Hematopoietic multipotent progenitor cell treated with erythropoietin and hydrocortisone succinate and interleukin-3 and kit ligand, for 4 days (in vitro differentiated cells): ENCODE measurements around the gene COL27A1.
"Not testable (repeated sequence)": the region's sequence is repeated elsewhere in the genome, so short reads cannot be mapped to it uniquely, and the experiment has no call there.

Source experiments
- DNase-seq: peaks from one replicate; pipeline ENCODE4 v3.0.0-alpha.2; 2015

The COL27A1 gene

GRCh38 chr9:114123031-114123977 is 32.0 kb upstream of the COL27A1 start:
- no peak for DNase-seq

- DNase-seq = no peak
Observed at GRCh38 chr9:114124138-114124537, 31.2 kb upstream of the COL27A1 start.

- DNase-seq = no peak
Observed at GRCh38 chr9:114124666-114125475, 30.5 kb upstream of the COL27A1 start.

GRCh38 chr9:114125476-114126013 is 29.8 kb upstream of the COL27A1 start:
- DNase-seq = no peak

- DNase-seq = no peak
Observed at GRCh38 chr9:114126247-114127060, 28.9 kb upstream of the COL27A1 start.

GRCh38 chr9:114128759-114129158 is 26.6 kb upstream of the COL27A1 start:
- DNase-seq = not testable (repeated sequence)

- DNase-seq = no peak
Observed at GRCh38 chr9:114130141-114130540, 25.2 kb upstream of the COL27A1 start.

GRCh38 chr9:114130624-114131277 is 24.6 kb upstream of the COL27A1 start:
- DNase-seq = no peak

GRCh38 chr9:114131808-114132549 is 23.4 kb upstream of the COL27A1 start:
- no peak for DNase-seq

- DNase-seq = no peak
Observed at GRCh38 chr9:114132550-114132918, 22.8 kb upstream of the COL27A1 start.

- no peak for DNase-seq
Observed at GRCh38 chr9:114134827-114135396, 20.4 kb upstream of the COL27A1 start.

GRCh38 chr9:114137831-114138230 is 17.5 kb upstream of the COL27A1 start:
- DNase-seq = no peak

GRCh38 chr9:114138552-114138971 is 16.8 kb upstream of the COL27A1 start:
- DNase-seq = no peak

GRCh38 chr9:114139071-114139470 is 16.3 kb upstream of the COL27A1 start:
- DNase-seq = no peak

GRCh38 chr9:114140401-114140800 is 14.9 kb upstream of the COL27A1 start:
- DNase-seq = no peak

- DNase-seq = no peak
Observed at GRCh38 chr9:114140850-114141249, 14.5 kb upstream of the COL27A1 start.

- no peak for DNase-seq
Observed at GRCh38 chr9:114141553-114142402, 13.6 kb upstream of the COL27A1 start.

GRCh38 chr9:114143234-114143633 is 12.1 kb upstream of the COL27A1 start:
- no peak for DNase-seq

GRCh38 chr9:114146735-114147134 is 8.6 kb upstream of the COL27A1 start:
- DNase-seq = no peak

GRCh38 chr9:114149181-114149580 is 6.2 kb upstream of the COL27A1 start:
- no peak for DNase-seq
